ENCODE results near the gene WFIKKN1.

The WFIKKN1 gene

DNA sequence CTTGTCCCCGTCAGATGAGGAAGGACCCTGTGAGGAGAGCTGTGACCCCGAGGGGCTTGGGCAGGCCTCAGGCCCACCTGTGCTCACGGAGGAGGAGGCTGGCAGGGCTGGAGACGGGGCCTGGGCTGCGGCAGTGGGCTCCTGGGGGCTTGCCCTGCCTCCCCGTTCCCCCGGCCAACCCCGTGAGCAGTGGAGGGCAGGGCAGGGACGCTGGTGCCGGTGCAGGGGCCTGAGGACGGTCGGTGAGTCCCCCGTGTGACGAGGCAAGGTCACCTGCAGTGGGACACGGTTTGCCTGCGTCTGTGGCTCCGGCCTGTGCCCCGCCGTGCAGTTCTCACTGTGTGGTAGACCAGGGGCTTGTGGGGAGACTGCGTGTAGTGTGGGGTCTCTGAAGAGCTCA, 28.8 kb downstream of the WFIKKN1 start:
- no peak for DNase-seq

DNA sequence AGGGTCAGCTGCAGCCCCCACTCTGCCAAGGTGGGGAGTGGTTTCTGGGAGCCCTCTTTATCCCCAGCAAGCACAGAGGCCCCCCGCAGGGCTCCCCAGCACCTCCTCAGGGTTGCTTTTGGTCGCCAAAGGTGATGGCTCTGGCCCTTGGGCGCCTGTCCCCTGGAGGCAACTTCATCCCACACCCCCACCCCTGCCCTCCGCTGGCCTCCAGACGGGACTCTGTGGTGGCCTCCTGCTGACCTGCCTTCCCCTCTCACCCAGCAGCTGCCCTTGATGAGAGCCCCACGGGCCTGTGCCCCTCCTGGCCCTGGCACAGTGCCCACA, 29.3 kb downstream of the WFIKKN1 start:
- DNase-seq: no peak

DNA sequence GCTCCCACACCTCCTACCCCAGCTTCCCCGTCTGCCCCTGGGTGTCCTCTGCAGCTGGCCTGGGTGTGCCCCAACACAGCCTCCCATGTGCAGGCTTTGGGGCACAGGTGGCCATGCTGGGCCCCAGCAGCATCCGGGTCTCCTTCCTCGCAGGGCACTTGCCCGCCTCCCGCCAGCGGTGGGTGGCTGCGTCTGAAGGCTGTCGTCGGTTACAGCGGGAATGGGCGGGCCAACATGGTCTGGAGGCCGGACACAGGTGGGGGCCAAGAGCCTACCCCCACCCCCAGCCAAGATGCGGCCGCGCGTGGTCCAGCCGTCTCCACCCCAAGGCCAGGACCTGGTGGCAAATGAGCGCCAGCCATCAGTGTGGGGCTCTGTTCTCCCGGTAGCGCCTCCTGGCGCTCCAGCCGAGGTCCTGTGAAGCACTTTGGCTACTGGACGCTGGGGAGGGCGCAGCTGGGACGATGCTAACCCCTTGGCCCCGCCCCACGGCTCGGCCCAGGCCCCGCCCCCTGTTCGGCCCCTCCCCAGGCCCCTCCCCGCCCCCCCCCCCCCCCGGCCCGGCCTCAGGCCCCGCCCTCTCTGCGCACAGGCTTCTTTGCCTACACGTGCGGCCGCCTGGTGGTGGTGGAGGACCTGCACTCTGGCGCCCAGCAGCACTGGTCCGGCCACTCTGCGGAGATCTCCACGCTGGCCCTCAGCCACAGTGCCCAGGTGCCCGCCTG, 29.8 kb downstream of the WFIKKN1 start:
- peak; percentile 70 for DNase-seq

DNA sequence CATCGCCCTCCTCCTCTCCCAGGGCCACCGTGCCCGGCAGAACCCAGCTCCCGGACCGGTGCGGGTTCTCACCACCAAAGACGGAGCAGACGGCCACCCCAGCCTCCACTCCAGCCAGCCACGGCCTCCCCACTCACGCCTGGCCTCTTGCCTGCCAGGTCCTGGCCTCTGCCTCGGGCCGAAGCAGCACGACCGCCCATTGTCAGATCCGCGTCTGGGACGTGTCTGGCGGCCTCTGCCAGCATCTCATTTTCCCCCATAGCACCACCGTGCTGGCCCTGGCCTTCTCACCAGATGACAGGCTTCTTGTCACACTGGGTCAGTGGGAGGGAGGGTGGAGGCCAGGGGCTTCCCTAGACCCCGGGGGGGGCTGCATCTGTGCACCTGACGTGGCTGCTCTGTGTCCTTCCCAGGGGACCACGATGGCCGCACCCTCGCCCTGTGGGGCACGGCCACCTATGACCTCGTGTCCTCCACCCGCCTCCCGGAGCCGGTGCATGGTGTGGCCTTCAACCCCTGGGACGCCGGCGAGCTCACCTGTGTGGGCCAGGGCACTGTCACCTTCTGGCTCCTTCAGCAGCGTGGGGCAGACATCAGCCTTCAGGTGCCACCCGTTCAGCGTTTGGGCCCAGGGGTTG, 30.5 kb downstream of the WFIKKN1 start:
- no peak for DNase-seq

DNA sequence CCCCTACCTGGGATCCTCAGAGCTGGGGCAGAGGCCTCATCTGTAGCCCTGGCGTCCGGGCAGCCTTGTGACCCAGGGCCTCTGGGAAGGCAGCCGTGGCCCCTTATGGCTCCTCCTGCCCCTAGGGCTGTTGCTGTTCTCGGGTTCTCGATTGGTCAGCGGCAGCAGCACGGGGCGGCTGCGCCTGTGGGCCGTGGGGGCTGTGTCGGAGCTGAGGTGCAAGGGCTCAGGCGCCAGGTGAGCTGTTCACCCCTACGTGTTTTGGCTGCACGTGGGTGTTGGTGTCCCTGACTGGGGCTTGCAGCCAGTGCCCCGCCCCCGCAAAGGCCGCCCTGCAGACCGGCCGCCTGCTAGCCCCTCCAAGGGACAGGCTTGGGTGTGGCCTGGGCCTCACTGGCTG, 31.3 kb downstream of the WFIKKN1 start:
- no peak for DNase-seq

DNA sequence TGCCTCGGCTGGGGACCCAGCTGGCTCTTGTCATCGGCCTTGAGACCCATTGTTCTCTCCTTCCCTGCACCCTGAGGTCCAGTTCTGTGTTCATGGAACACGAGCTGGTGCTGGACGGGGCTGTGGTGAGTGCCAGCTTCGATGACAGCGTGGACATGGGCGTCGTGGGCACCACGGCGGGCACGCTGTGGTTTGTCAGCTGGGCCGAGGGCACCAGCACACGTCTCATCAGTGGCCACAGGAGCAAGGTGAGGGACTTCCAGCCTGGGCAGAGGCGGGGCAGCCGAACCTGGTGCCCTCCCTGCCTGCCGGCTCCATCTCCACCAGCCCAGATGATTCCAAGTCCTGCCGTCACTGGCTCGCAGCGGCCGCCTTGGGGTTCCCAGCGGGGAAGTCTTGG, 31.8 kb downstream of the WFIKKN1 start:
- DNase-seq: no peak

DNA sequence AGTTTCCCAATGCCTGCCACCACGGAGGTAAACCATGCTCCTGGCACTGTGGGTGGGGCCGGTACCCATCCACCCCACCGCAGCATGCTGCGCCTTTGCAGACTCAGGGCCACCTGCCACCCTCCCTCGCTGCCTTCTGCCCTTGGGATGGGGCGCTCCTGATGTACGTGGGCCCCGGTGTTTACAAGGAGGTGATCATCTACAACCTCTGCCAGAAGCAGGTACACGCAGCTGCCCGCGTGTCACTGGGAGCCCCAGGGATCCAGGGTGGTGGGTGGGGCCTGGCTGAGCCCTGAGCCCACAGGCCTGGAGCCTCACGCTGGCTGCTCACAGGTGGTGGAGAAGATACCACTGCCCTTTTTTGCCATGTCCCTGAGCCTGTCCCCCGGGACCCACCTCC, 35.8 kb downstream of the WFIKKN1 start:
- no peak for DNase-seq

DNA sequence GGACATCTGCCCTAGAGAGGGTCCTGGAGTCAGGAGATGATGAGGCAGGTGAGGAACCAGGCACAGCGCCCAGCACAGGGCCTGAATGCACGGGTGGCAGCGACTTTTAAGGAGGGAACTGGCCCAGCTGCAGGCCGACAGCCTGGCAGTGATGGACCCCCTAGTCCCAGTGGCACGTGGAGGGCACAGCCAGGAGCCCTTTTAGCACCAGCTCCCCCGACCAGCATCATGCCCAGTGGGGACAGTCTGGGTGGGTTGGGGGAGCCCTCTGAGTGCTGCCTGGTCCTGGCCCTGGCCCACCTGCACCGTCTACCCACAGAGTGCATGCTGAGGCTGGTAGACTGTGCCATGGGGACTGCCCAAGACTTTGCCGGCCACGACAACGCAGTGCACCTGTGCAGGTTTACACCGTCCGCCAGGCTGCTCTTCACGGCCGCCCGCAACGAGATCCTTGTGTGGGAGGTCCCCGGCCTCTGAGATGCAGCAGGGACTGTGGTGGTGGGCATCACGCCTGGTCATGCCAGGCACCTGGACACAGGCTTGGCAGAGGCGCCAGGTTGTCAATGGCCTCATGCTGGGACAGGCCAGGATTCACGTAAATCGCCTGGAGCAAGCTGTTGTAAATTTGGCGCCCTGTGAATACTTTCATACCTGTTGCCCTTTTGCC, 36.5 kb downstream of the WFIKKN1 start:
- DNase-seq: no peak

DNA sequence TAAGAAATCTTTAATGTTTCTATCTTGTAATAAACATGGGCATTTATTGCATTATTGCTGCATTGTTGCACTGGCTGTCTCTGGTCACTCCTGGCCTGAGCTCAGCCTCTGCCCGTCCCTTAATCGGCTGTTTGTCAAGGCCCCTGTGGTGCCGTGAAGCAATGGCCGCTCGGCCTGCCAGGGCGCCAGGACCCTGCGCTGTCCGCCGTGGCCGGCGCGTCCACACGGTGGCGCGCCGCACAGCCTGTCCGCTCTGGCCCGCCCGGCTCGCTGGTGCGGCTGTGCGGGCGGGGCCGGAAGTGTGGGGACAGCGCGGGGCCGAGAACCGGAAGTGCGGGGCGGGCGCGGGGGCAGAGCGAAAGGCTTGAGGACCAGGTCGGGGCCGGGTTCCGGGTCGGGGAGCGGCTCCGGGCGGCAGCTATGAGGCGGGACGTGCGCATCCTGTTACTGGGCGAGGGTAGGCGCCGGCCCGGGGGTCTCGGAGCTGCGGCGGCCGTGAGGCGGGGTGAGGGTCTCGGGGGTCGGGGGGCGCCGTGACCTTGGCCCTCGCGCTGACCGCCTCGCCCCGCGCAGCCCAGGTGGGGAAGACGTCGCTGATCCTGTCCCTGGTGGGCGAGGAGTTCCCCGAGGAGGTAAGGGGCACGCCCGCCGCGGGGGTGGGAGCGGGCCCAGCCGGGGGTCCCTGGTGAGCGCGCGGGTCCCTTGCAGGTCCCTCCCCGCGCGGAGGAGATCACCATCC, 37.2 kb downstream of the WFIKKN1 start, which contains the start of gene RHOT2:
TSS of gene RHOT2 (plus strand) at position 353 of the 739 bp plus-strand sequence. CDS start at position 421, 68 bp downstream.
- peak; percentile 93 to 95 for DNase-seq

DNA sequence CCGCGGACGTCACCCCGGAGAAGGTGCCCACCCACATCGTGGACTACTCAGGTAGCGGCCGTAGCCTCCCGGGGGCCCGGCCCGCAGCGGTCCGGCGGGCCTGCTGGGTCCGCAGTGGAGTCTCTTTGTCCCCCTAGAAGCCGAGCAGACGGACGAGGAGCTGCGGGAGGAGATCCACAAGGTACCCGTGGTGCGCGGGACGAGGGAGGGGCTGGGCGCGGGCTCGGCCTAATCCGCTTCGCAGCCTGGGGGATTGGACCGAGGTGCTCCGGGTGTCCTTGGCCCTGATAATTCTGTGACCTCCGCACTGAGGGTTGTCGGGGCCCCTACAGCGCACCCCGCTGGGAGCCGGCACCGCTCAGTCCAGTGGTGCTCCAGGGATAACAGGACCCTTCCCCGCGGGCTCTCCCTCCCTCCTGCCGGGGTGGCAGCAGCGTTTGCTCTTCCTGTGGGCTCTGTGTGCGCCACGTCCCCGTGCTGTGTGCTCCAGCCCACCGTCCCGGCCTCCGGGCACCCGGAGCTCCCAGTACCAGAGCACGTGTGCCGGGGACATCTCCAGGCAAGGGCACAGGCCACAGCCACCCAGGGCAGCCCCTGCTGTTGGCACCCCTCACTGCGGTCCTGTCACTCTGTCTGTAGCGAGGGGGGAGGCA, 37.9 kb downstream of the WFIKKN1 start:
- DNase-seq: no peak

DNA sequence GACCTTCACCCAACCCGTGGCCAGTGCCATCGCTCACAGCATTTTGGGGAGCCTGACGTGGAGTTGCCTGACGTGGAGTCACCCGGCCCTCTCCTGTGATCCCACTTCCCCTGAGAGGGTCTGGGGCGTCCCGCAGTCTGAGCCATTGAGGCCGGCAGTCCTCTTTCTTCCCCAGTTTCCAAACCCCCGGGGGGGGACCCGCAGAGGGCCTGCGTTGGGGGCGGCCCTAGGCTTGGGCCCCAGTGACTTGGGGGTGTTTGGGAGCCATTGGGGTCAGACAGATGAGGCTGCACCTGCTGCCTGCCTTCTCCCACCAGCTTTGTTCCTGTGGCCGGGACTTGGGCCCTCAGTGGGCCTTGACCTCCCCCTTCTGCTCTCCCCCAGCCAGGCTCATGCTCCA, 38.9 kb downstream of the WFIKKN1 start:
- no peak for DNase-seq

DNA sequence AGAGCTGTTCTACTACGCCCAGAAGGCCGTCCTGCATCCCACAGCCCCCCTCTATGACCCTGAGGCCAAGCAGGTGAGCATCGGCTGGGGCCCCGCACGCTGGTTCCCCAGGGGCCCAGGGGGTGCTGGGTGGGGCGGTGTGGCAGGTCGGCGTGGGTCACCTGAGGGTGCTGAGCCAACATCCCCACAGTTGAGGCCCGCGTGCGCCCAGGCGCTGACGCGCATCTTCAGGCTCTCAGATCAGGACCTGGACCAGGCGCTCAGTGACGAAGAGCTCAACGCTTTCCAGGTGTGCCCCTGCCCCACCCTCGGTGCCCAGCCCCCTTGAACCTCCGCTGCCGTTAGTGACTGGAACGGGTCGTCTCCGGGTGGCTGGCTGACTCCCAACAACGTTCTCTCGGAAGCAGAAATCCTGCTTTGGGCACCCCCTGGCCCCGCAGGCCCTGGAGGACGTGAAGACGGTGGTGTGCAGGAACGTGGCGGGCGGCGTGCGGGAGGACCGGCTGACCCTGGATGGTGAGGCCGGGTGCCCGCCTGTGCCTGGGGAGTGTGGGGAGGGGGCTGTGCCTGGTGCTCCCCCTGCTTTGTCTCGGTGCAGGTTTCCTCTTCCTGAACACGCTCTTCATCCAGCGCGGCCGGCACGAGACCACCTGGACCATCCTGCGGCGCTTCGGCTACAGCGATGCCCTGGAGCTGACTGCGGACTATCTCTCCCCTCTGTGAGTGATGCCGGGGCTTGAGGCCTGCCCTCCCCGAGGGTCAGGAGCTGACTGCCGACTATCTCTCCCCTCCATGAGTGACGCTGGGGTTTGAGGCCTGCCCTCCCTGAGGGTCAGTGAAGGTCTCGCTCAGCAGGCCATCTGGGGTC, 39.9 kb downstream of the WFIKKN1 start:
- DNase-seq: no peak

DNA sequence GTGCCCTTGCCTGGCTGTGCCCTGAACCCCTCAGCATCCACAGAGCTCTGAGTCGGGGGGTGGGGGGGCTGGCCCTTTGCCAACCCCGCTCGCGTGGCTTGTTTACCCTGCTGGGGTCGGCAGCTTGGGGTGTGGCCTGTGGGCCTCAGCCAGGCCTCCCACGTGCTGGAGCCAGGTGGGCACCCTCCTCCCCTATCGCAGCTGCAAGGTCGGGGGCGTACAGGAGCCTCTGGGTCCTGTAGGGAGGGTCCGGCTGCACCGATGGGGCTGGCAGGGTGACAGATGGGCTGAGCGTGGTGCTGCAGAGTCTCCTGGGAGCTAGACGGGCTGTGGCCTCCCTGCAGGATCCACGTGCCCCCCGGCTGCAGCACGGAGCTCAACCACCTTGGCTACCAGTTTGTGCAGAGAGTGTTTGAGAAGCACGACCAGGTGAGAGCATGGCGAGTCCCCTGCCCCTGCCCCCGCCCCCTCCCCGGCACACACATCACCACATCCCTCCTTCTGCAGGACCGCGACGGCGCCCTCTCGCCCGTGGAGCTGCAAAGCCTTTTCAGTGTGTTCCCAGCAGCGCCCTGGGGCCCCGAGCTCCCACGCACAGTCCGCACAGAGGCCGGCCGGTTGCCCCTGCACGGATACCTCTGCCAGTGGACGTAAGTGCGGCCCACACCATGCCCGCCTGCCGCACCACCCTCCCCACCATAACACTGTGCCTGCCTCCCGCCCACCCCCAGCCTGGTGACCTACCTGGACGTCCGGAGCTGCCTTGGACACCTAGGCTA, 40.8 kb downstream of the WFIKKN1 start:
- no peak for DNase-seq

DNA sequence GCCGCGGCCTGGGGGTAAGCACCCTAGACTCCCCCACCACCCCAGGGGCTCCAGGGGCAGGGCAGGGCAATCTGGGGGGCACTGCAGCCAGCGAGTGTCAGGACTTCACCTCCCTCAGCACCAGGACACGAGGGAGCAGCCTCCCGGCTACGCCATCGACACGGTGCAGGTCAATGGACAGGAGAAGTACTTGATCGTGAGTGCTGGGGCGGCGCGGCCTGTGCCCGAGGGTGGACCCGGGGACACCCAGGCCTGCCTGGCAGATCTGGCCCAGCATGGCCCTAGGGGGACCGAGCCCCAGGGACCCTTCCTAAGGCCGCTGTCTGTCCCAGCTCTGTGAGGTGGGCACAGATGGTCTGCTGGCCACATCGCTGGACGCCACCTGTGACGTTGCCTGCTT, 41.6 kb downstream of the WFIKKN1 start:
- DNase-seq: no peak

DNA sequence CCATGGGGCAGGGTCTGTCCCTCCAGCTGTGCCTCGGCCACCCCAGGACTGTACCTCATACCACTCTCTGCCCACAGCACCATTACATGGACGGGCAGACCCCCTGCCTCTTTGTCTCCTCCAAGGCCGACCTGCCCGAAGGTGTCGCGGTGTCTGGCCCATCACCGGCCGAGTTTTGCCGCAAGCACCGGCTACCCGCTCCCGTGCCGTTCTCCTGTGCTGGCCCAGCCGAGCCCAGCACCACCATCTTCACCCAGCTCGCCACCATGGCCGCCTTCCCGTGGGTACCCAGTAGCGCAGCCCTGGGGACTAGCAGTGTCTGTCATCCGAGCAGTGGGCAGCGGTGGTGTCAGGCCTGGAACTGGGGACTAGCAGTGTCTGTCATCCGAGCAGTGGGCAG, 42.1 kb downstream of the WFIKKN1 start:
- DNase-seq: no peak

DNA sequence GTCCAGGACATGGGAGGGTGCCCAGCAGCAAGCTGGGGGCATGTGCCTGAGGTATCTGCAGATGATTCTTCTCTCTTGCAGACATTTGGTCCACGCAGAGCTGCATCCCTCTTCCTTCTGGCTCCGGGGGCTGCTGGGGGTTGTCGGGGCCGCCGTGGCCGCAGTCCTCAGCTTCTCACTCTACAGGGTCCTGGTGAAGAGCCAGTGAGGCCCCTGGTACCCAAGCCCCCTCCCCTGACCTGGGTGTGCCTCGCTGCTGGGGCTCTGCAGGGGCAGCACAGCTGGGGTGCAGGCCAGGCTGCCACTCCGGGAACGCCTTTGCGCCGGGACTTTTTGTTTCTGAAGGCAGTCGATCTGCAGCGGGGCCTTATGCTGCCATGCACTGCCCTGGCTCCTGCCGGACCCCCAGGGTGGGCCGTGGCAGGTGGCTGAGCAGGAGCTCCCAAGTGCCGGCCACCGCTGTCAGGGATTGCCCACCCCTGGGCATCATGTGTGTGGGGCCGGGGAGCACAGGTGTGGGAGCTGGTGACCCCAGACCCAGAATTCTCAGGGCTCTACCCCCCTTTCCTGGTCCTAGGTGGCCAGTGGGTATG, 42.7 kb downstream of the WFIKKN1 start:
- DNase-seq: no peak

DNA sequence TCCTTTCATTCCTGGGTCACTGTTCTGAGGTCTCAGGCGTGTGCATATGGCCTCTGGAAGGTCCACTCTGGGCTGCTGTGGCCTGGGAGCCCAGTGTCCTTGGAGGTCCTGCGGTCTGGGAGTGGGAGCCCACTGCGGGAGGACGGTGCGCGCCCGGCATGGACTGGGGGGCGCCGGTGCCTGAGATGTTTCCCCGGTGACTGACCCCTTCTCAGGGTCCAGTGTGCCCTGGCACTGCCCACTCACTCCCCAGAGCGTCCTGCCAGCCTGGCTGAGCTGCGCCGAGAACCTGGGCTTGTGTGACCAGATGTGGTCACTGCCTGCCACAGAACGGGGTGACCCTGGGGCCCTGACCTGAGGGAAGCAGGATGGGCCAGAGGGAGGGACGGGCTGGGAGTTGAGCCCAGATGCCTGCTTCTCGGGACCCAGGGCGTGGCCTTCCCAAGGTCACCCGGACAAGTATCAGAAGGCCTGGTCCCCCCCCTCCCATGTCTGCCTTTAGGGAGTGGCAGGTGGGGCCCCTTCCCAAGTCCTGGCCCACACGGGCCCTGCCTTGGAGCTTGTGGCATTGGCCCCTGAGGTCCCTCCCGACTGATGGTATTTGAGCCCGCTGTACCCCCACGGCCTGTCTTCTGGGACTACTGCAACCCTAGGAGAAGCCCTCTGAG, 43.6 kb downstream of the WFIKKN1 start:
- no peak for DNase-seq

DNA sequence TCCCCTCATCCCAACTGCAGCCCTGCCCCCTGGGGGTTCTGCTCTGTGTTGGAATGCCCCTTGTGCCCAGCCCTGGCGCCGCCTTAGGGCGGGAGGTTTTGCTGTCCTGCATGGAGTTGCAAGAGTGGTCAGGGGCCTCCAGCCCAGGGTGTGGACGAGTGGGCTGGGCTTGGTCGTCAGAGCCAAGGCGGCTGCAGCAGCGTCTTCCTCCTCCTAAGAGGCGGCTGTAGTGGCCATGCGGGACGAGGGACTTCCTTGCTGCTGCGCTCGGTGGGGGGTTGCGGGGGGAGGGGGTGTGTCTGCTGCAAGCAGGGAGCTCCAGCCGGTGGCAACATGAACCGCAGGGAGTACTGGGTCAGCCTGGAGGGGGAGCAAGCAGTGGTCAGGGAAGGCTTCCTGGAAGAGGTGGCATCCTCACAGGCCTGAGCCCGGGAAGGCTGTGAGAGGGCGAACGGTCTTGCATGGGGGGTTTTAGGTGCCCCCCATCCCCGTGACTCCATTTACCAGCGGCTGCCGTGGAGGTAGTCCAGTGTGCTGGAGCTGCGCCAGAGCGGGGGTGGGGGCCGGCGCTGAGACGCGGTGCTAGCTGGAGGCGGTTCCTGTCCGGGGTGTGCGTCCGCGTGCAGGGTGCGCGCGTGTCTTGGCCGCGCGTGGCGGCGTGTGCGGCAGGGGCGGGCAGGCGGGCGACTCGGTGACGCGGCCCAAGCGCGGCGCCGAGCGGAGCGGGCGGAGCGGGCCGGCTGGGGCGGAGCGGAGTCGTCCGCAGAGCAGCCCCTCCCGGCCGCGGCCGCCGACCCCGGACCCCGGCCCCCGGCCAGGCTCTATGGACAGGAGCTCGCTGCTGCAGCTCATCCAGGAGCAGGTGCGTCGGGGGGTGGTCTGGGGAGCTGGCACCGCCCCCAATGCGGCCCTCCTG, 44.4 kb downstream of the WFIKKN1 start, which contains the start of gene RHBDL1:
TSS of gene RHBDL1 (plus strand) at position 704 of the 916 bp plus-strand sequence. CDS start at position 824, 120 bp downstream.
- DNase-seq: no peak
